Skeletal muscle satellite cell (primary cell): ENCODE measurements around the gene PARD6G.
"Not testable (repeated sequence)": the region's sequence is repeated elsewhere in the genome, so short reads cannot be mapped to it uniquely, and the experiment has no call there.

Experiments used
- H3K27me3 ChIP-seq: 2 replicates; pipeline ENCODE4 v1.7.0; 2013; ENCODE audit warnings: low read length; ENCODE audit not compliant: control insufficient read depth, insufficient read depth
- H3K36me3 ChIP-seq: 2 replicates; pipeline ENCODE4 v1.7.0; 2013; ENCODE audit warnings: mild to moderate bottlenecking, control low read depth, low read length; ENCODE audit not compliant: insufficient read depth
- H3K4me1 ChIP-seq: 2 replicates; pipeline ENCODE4 v1.7.0; 2013; ENCODE audit warnings: low read length; ENCODE audit not compliant: control insufficient read depth, insufficient read depth
- H3K4me2 ChIP-seq: 2 replicates; pipeline ENCODE4 v1.7.0; 2013; ENCODE audit warnings: mild to moderate bottlenecking, low read length
- H3K4me3 ChIP-seq: 2 replicates; pipeline ENCODE4 v1.7.0; 2013; ENCODE audit warnings: low read length
- H3K9ac ChIP-seq: 2 replicates; pipeline ENCODE4 v1.7.0; 2013; ENCODE audit warnings: mild to moderate bottlenecking, low read depth, low read length, moderate library complexity
- H3K9me3 ChIP-seq: replicated peaks from 2 replicates; pipeline ENCODE4 v1.7.0; 2013; ENCODE audit warnings: mild to moderate bottlenecking, control low read depth, low read length

PARD6G gene

DNA sequence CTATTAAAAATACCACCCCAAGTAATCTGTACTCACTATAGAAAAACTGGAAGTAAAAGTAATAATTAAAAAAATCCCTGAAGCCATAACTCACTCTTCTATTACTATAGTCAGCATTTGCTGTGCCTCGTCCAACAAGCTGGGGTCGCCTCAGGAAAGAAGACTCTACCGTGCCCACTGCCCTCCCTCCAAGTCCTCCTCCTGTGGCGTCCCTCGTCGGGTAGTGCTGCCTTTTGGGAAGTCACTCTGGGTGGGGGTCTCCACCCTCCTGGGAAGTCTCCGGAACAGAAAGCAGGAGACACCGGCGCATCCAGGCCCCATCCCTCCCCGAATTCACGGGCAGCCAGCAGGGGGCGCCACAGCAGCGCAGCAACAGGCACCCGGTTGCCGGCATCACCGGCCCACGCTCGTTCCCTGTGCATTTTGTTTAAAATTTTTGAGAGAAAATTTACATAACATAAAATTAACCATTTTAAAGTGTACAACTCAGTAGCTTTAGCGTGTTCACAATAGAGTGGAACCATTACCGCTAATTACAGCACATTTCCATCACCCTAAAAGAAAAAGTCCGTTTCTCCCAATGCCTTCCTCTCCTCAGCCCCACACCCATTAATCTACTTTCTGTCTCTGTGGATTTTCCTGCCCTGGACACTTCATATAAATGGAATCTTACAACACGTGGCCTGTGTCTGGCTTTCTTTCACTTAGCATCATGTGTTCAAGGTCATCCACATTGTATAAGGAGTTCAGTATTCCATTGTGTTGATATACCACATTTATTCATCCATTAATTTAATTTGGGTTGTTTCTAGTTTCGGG lies 76.1 kb downstream of the PARD6G start:
- peaks cover 4% of the 10 kb centered on the region for H3K4me1 ChIP-seq
- H3K9ac ChIP-seq: no peak overlapping the region
- H3K4me2 ChIP-seq: peak overlapping the region; percentile 67
- H3K4me3 ChIP-seq: peak overlapping the region; percentile 53
- H3K9me3 ChIP-seq: no peaks in the 10 kb centered on the region
- H3K36me3 ChIP-seq: no peaks in the 10 kb centered on the region
- no peaks in the 10 kb centered on the region for H3K27me3 ChIP-seq

DNA sequence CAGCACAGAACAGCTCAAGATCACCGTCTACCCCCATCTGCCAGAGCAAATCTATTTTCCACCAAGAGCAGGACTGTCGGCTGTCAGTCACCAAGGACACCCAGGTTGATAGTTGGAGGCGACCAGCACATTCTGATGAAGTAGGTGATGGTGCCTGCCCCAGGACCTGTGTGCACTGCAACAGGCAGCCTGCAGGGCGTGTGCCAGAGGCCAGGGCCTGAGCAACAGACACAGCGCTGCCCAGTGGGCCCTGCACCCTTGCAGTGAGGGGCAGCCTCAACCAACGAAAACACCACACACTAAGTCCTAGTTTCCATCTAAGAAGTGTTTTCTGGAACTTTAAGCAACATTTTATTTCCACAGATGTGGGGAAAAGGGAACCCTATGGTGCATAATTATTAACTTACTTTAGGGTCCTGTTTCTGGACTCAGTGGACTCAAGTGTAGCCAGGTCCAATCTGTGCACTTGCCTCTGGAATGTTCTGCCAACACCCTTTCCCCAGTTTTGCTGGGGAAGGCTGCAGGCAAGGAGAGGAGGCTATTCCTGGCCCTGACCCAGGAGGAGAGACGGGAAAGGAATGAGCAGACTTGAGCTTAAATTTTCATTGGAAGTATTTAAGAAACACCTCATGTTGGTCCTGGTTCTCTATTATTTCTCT lies 76.8 kb downstream of the PARD6G start:
- H3K4me2 ChIP-seq: no peak overlapping the region
- H3K27me3 ChIP-seq: no peaks in the 10 kb centered on the region
- H3K9ac ChIP-seq: no peak overlapping the region
- H3K4me3 ChIP-seq: no peak overlapping the region
- peaks cover 4% of the 10 kb centered on the region for H3K4me1 ChIP-seq
- no peaks in the 10 kb centered on the region for H3K36me3 ChIP-seq
- no peaks in the 10 kb centered on the region for H3K9me3 ChIP-seq

DNA sequence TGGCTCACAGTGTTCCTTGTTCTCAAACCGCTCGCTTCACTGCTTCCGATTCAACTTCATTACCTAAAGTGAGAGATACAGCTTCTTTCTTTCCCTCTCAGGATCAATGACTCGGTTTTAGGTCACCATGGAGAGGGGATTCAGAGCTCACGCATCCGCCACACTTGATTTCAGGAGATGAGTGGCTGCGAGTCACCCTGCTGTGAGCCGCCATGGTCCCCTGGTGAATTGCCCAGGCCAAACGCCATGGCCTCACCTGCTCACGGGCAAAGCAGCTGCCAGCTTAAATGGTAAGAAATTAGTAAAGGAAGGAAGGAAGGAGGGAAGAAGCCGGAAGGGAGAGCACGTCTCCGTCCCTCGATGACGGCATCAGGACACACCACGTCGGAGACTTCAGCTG lies 77.7 kb downstream of the PARD6G start:
- no peaks in the 10 kb centered on the region for H3K9me3 ChIP-seq
- no peak overlapping the region for H3K4me2 ChIP-seq
- H3K27me3 ChIP-seq: no peaks in the 10 kb centered on the region
- no peak overlapping the region for H3K9ac ChIP-seq
- H3K36me3 ChIP-seq: no peaks in the 10 kb centered on the region
- H3K4me1 ChIP-seq: peaks cover 4% of the 10 kb centered on the region
- H3K4me3 ChIP-seq: no peak overlapping the region

DNA sequence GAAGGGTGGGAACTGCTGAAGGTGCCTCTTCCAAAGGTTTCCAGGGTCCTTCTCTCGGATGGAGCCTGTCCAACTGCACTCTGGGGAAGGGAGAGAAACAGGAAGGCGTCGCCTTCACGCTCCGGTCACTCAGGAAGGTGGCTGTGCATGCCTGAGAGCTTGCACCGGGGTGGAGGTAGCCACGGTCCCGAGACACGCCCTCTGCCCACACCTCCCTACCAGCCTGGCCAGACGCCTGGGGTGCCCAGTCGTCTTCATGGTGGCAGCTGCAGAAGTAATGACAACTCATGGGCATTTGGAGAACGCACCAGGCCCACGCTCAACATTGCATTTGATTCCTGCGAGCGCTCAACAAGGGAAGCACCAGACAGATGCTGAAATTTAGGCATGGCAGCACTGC lies 78.3 kb downstream of the PARD6G start:
- H3K9ac ChIP-seq: no peak overlapping the region

DNA sequence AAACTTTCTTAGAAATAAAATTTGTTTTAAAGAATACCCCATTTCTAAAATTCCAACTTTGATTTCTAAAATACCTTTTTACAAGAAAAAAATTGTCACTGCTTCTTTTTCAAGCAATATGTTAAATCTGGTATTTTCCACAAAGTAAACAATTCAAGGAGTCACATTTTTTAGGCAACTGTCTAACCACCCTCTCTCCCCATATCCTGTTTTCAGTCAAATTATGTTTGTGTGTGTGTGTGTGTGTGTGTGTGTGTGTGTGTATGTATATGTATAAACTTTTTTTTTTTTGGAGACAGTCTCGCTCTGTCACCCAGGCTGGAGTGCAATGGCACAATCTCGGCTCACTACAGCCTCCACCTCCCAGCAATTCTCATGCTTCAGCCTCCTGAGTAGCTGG lies 79.0 kb downstream of the PARD6G start:
- Histone ChIP-seq H3K9me3 (peaks cover 6% of the 10 kb centered on the region), H3K36me3 (no peaks in the 10 kb centered on the region), H3K4me2 (no peak overlapping the region), H3K9ac (no peak overlapping the region), H3K27me3 (no peaks in the 10 kb centered on the region), H3K4me1 (peaks cover 4% of the 10 kb centered on the region), H3K4me3 (no peak overlapping the region)

More for the DNA sequence above, 78.3 kb downstream of the PARD6G start:
- Histone ChIP-seq H3K4me2 (no peak overlapping the region), H3K4me1 (peaks cover 4% of the 10 kb centered on the region), H3K27me3 (no peaks in the 10 kb centered on the region), H3K4me3 (no peak overlapping the region), H3K36me3 (no peaks in the 10 kb centered on the region), H3K9me3 (peaks cover 5% of the 10 kb centered on the region)

- Histone ChIP-seq H3K4me1 (peaks cover 4% of the 10 kb centered on the region), H3K9me3 (peaks cover 6% of the 10 kb centered on the region), H3K4me2 (no peak overlapping the region), H3K27me3 (no peaks in the 10 kb centered on the region), H3K4me3 (no peak overlapping the region), H3K9ac (no peak overlapping the region), H3K36me3 (no peaks in the 10 kb centered on the region)
Observed at GRCh38 chr18:80167931-80168330, 79.4 kb downstream of the PARD6G start.

DNA sequence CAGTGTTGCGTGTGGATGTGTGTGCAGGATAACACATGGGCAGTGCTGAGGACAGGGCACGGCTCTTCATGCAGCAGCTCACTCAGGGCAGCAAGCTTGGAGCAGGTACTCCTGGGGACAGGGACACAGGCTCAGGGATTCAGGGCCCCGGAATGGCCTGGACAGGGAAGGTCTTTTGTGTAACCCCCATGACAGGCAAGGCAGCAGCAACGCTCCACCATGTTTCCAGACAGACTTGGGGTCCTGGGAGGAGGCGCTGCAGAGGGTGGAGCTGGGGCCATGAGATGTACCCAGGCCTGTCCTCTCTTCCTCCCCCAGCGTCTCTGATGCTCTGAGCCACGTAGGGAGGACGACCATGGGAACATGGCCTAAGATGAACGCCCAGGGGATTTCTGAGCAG lies 80.0 kb downstream of the PARD6G start:
- Histone ChIP-seq H3K4me2 (no peak overlapping the region), H3K9me3 (peaks cover 6% of the 10 kb centered on the region), H3K27me3 (no peaks in the 10 kb centered on the region), H3K9ac (no peak overlapping the region), H3K36me3 (no peaks in the 10 kb centered on the region), H3K4me3 (no peak overlapping the region), H3K4me1 (peaks cover 4% of the 10 kb centered on the region)

DNA sequence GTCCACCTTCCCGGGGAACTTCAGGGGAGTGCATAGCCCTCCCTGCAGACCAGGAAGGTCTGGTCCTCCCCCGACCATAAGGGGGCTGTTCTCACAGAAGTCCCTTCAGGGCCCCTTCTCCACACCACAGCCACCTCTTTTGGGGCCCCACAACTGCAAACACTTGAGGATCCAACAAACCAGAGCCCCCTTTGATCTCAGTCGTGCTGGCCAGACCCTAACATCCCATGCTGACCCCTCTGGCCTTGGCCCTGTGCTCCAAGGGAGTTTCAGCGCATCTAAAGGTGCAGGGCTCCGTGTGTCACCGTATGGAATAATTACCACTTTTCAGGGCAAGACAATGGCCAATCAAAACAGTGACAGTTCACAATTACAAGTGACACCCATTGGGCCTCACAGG lies 80.6 kb downstream of the PARD6G start:
- peaks cover 6% of the 10 kb centered on the region for H3K9me3 ChIP-seq
- peaks cover 4% of the 10 kb centered on the region for H3K4me1 ChIP-seq
- no peak overlapping the region for H3K9ac ChIP-seq
- no peak overlapping the region for H3K4me3 ChIP-seq
- no peak overlapping the region for H3K4me2 ChIP-seq
- H3K27me3 ChIP-seq: no peaks in the 10 kb centered on the region
- no peaks in the 10 kb centered on the region for H3K36me3 ChIP-seq

- no peak overlapping the region for H3K4me3 ChIP-seq
- H3K9ac ChIP-seq: no peak overlapping the region
- no peaks in the 10 kb centered on the region for H3K36me3 ChIP-seq
- H3K4me2 ChIP-seq: no peak overlapping the region
- no peaks in the 10 kb centered on the region for H3K27me3 ChIP-seq
- peaks cover 6% of the 10 kb centered on the region for H3K9me3 ChIP-seq
- no peaks in the 10 kb centered on the region for H3K4me1 ChIP-seq
Observed at GRCh38 chr18:80166240-80166639, 81.1 kb downstream of the PARD6G start.

DNA sequence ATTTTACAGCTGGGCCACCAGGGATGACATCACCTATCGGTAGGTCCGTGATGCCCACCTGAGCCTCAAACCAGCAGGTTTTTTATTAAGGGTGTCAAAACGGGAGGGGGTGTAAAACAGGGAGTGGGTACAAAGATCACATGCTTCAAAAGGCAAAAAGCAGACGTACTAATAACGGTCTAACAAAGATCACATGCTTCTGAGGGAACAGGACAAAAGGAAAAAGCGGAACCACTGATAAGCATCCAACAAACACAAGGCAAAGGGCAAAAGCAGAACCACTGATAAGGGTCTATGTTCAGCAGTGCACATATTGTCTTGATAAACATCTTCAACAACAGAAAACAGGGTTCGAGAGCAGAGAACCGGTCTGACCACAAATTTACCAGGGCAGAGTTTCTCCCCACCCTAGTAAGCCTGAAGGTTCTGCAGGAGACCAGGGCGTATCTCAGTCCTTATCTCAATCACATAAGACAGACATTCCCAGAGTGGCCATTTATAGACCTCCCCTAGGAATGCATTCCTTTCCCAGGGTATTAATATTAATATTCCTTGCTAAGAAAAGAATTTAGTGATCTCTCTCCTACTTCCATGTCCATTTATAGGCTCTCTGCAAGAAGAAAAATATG lies 82.5 kb downstream of the PARD6G start:
- not testable (repeated sequence) for H3K4me2 ChIP-seq, H3K27me3 ChIP-seq, H3K9me3 ChIP-seq, H3K9ac ChIP-seq, H3K4me3 ChIP-seq, H3K36me3 ChIP-seq, H3K4me1 ChIP-seq

GRCh38 chr18:80163183-80163582 lies 84.1 kb downstream of the PARD6G start:
- Histone ChIP-seq H3K4me1 (no peaks in the 10 kb centered on the region), H3K27me3 (no peaks in the 10 kb centered on the region)

More at GRCh38 chr18:80163183-80163582, 84.1 kb downstream of the PARD6G start:
- H3K9me3 ChIP-seq: peaks cover 6% of the 10 kb centered on the region
- H3K36me3 ChIP-seq: no peaks in the 10 kb centered on the region
- no peak overlapping the region for H3K4me3 ChIP-seq
- no peak overlapping the region for H3K4me2 ChIP-seq
- H3K9ac ChIP-seq: no peak overlapping the region
